ENCODE results near the gene LDB3. TPM values are rescaled to one million over a fixed set of nuclear protein-coding genes. Genes with fewer than 3 reads are reported as not detected.

Gene LDB3
- total and polyA plus RNA-seq, 9 of the 15 experiments (the other 6 are each of a cell fraction or from before 2014, with no cell fraction given) = 0.03 TPM; not detected in 8

DNA sequence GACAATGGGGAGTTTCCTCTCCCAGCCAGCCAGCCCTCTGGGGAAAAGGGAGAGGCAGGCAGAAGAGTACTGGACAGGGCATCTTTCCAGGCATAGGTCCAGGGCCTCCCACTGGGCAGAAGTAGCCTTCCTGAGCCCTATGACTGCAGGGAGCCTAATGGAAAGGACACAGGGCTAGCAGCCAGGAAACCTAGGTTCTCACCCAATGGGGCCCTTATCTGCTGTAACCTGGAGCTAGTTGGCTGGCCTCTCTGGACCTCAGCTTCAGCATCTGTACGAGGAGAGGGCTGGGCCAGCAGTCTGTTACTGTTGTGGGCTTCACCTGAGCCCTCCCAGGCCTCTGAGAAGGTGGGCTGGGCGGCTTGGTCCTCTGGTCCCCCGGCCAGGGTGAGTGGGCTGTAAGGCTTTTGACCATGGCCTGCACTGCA, 22.4 kb downstream of the LDB3 start:
- intact Hi-C loops (cut with micrococcal nuclease) = no loop called here
- CTCF ChIA-PET (ENCODE audit: low intra/inter-chr PET ratio) = no interaction called here
- POLR2A ChIA-PET = no interaction called here
- Histone ChIP-seq H3K9me3 (replicated peaks; ENCODE audit: control insufficient read depth, insufficient read depth, low read depth, low read length) (no peaks in the 10 kb centered on the region), H3K79me2 (ENCODE audit: control insufficient read depth, insufficient read depth, low read length) (no peaks in the 10 kb centered on the region), H3K27me3 (ENCODE audit: control insufficient read depth in 2 of 2, insufficient read depth in 2 of 2, low read length in 2 of 2) (peaks cover 5 to 19% of the 10 kb centered on the region in 2 experiments; a peak in 3 of 5 replicates), H3K9me1 (ENCODE audit: control insufficient read depth, insufficient read depth, low read length) (no peaks in the 10 kb centered on the region), H3K4me2 (ENCODE audit: insufficient read depth, low read length) (no peak overlapping the region), H3K4me3 (no peak overlapping the region), H3K9ac (ENCODE audit: insufficient read depth in 1 of 2, low read depth in 2 of 2, low read length in 2 of 2) (no peak overlapping the region; a peak in 1 of 4 replicates), H3K27ac (ENCODE audit: extremely low read depth, low read depth, low read length) (no peak overlapping the region), H2AFZ (ENCODE audit: low read depth, low read length) (no peak overlapping the region), H4K20me1 (replicated peaks; ENCODE audit: control insufficient read depth, insufficient read depth, low read length) (no peaks in the 10 kb centered on the region), H3K36me3 (ENCODE audit: control insufficient read depth, insufficient read depth, low read length) (no peaks in the 10 kb centered on the region), H3K4me1 (replicated peaks in 1 of 2; ENCODE audit: control insufficient read depth in 2 of 2, insufficient read depth in 2 of 2, low read length in 2 of 2) (peaks cover 0 to 10% of the 10 kb centered on the region in 2 experiments; a peak in 2 of 5 replicates)
- DNase-seq (ENCODE audit: extremely low read depth in 1 of 4, low spot score in 3 of 4) (no peak), ATAC-seq (no peak), FAIRE-seq (no peak)
- in situ Hi-C loops (cut with MboI) = no loop called here
- no TSS peak for BruUV-seq (replicated peaks)
- WGBS (ENCODE audit: insufficient coverage, low coverage, missing lambda C conversion rate) = no CpG with 5 or more reads among the region's 3 CpGs
- TF ChIP-seq SIRT6 (IDR thresholded peaks at IDR 0.05; ENCODE audit: low read depth, low read length) (no peak), ZBED1 (IDR thresholded peaks at IDR 0.05) (no peak)

DNA sequence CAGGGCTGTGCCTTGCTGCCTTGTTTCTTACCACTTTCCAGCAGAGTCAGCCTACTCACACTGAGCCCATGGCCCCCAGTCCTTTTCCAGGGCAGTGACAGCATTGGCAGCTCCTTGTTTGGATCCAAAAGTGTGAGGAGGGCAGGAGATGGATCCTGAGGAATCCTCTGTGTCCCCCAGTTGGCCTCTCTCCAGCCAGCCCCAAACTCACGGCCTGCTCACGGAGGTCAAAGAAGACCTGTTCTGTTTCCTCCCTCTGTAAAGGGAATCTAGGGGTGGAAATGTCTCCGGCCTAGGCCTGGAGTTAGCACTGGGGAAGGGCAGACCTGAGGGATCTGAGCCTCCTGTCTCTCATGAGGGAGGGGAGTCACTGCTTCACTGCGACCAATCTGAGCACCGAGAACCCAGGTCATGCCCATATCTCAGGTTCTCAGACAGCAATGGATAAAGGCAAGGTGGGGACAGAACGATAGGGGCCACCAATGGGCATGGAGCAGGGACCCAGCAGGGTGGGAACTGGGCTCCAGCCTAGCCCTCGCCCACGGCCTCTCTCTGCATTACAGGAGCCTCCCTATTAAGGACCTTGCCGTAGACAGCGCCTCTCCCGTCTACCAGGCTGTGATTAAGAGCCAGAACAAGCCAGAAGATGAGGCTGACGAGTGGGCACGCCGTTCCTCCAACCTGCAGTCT, 23.2 kb downstream of the LDB3 start:
- H3K9me3 ChIP-seq (replicated peaks; ENCODE audit: control insufficient read depth, insufficient read depth, low read depth, low read length) = no peaks in the 10 kb centered on the region
- WGBS (ENCODE audit: insufficient coverage, low coverage, missing lambda C conversion rate) = 28% methylated on average over 9 of the region's 14 CpGs
- H3K79me2 ChIP-seq (ENCODE audit: control insufficient read depth, insufficient read depth, low read length) = no peaks in the 10 kb centered on the region
- CTCF ChIA-PET (ENCODE audit: low intra/inter-chr PET ratio) = no interaction called here
- peaks cover 5 to 15% of the 10 kb centered on the region in 2 experiments; a peak in 3 of 5 replicates for H3K27me3 ChIP-seq (ENCODE audit: control insufficient read depth in 2 of 2, insufficient read depth in 2 of 2, low read length in 2 of 2)
- in situ Hi-C loops (cut with MboI) = no loop called here
- H3K9me1 ChIP-seq (ENCODE audit: control insufficient read depth, insufficient read depth, low read length) = peaks cover 1% of the 10 kb centered on the region
- intact Hi-C loops (cut with micrococcal nuclease) = no loop called here
- no peak overlapping the region for H3K4me2 ChIP-seq (ENCODE audit: insufficient read depth, low read length)
- POLR2A ChIA-PET = no interaction called here
- DNase-seq (ENCODE audit: extremely low read depth in 1 of 4, low spot score in 3 of 4) (no peak), FAIRE-seq (no peak), ATAC-seq (no peak)
- H3K36me3 ChIP-seq (ENCODE audit: control insufficient read depth, insufficient read depth, low read length) = no peaks in the 10 kb centered on the region
- peaks cover 0 to 10% of the 10 kb centered on the region in 2 experiments; a peak in 2 of 5 replicates for H3K4me1 ChIP-seq (replicated peaks in 1 of 2; ENCODE audit: control insufficient read depth in 2 of 2, insufficient read depth in 2 of 2, low read length in 2 of 2)
- H2AFZ ChIP-seq (ENCODE audit: low read depth, low read length) = no peak overlapping the region
- H4K20me1 ChIP-seq (replicated peaks; ENCODE audit: control insufficient read depth, insufficient read depth, low read length) = no peaks in the 10 kb centered on the region
- no peak overlapping the region for H3K4me3 ChIP-seq
- peak overlapping the region in 1 of 2 experiments; percentile 15; a peak in 2 of 4 replicates for H3K9ac ChIP-seq (ENCODE audit: insufficient read depth in 1 of 2, low read depth in 2 of 2, low read length in 2 of 2)
- no TSS peak for BruUV-seq (replicated peaks)
- H3K27ac ChIP-seq (ENCODE audit: extremely low read depth, low read depth, low read length) = no peak overlapping the region
- TF ChIP-seq DPF2 (IDR thresholded peaks at IDR 0.05) (no peak), ZNF324 (CRISPR knock-in tag; IDR thresholded peaks at IDR 0.05) (no peak), ZNF518B (CRISPR knock-in tag; IDR thresholded peaks at IDR 0.05) (no peak), HMGN3 (IDR thresholded peaks at IDR 0.05; ENCODE audit: borderline replicate concordance, extremely low read depth, insufficient read length, low read depth, low read length) (no peak), BRF1 (IDR thresholded peaks at IDR 0.05; ENCODE audit: borderline replicate concordance, extremely low read depth, insufficient read length) (no peak), CHD2 (IDR thresholded peaks at IDR 0.05; ENCODE audit: low read depth, low read length) (no peak), TCF3 (CRISPR knock-in tag; IDR thresholded peaks at IDR 0.05) (no peak), ZNF57 (CRISPR knock-in tag; IDR thresholded peaks at IDR 0.05) (no peak), ZSCAN32 (CRISPR knock-in tag; IDR thresholded peaks at IDR 0.05) (no peak)
- TF ChIP-seq, protein P1, sequence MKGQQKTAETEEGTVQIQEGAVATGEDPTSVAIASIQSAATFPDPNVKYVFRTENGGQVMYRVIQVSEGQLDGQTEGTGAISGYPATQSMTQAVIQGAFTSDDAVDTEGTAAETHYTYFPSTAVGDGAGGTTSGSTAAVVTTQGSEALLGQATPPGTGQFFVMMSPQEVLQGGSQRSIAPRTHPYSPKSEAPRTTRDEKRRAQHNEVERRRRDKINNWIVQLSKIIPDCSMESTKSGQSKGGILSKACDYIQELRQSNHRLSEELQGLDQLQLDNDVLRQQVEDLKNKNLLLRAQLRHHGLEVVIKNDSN (CRISPR knock-in tag; IDR thresholded peaks at IDR 0.05) = no peak
